Progenitor cell of endocrine pancreas (in vitro differentiated cells): ENCODE data around the gene CRK. TPM values are rescaled to one million over a fixed set of nuclear protein-coding genes. Genes with fewer than 3 reads are reported as not detected.

ENCODE experiments used
- DNase-seq: peaks from one replicate; pipeline ENCODE4 v3.0.0; 2021; ENCODE audit warnings: low spot score; ENCODE audit not compliant: unreplicated experiment
- H3K27ac Mint-ChIP-seq: 2 replicates; pipeline ENCODE4 v1.8.0; 2021; ENCODE audit warnings: mild to moderate bottlenecking, moderate library complexity, mixed read lengths
- H3K27me3 Mint-ChIP-seq: 2 replicates; pipeline ENCODE4 v1.8.0; 2021; ENCODE audit warnings: mixed read lengths
- H3K36me3 Mint-ChIP-seq: 2 replicates; pipeline ENCODE4 v1.8.0; 2022; ENCODE audit warnings: mixed read lengths; ENCODE audit not compliant: insufficient read depth
- H3K4me1 Mint-ChIP-seq: 2 replicates; pipeline ENCODE4 v1.8.0; 2021; ENCODE audit warnings: low read depth, mixed read lengths
- H3K4me3 Mint-ChIP-seq: 2 replicates; pipeline ENCODE4 v1.8.0; 2021; ENCODE audit warnings: low read depth, mild to moderate bottlenecking, moderate library complexity, mixed read lengths
- H3K9me3 Mint-ChIP-seq: 2 replicates; pipeline ENCODE4 v1.8.0; 2021; ENCODE audit warnings: low read depth, mixed read lengths
- CTCF ChIP-seq: fragments of 200-600 bp; sonication (generic); IDR thresholded peaks from one replicate; pipeline ENCODE4 v1.5.0; 2021; ENCODE audit warnings: antibody characterized with exemption, mild to moderate bottlenecking; ENCODE audit not compliant: unreplicated experiment
- total RNA-seq: library from RNA; stranded (reverse); gene quantifications from 2 replicates; pipeline ENCODE4 v1.2.1, GENCODE V29; 2021

Gene CRK
- total RNA-seq, 1 donor from 2014 or later: 41.6 TPM

DNA sequence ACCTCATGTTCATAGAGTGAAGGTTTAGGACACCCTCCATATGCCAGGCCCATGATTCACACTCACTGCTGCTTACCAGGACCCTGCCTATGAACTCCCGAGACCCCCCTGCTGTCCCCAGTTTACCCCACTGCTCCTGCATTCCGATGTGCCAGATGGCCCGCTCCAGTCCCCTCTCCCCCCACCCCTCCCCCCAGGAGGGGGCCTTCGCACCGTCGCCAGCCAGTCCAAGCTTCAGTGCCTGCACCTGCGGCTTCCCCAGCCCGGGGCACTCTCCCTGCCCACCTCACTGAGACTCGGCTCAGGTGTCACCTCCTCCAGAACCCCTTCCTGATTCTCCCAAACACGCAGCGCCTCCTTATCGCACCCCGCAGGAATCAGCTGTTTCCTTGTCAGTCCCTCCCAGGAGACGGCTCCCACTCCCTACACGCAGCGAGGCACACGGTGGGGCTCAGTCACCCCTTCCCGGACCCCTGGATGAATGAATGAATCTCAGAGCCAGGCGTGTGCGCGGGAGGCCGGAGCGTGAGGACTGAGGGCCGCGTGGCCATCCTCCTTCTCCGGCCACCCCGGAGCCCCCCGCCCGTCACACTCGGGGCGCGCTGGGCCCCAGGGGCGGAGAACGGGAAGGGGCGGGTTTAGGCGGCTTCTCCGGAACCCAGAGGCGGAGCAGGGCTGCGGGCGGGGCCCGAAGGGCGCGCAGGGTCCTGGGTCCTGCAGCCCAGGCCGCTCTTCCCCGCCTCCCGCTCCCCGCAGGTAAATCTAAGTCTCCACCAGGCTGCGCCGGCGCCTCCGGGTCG lies 34.8 kb upstream of the CRK start:
- DNase-seq: no peak
- Mint-ChIP-seq H3K9me3 (no peaks in the 10 kb centered on the region), H3K27ac (peak overlapping the region; percentile 90), H3K4me3 (peak overlapping the region; percentile 82), H3K4me1 (peaks cover 9% of the 10 kb centered on the region), H3K36me3 (no peaks in the 10 kb centered on the region), H3K27me3 (peaks cover 13% of the 10 kb centered on the region)
- no peak for TF ChIP-seq CTCF

DNA sequence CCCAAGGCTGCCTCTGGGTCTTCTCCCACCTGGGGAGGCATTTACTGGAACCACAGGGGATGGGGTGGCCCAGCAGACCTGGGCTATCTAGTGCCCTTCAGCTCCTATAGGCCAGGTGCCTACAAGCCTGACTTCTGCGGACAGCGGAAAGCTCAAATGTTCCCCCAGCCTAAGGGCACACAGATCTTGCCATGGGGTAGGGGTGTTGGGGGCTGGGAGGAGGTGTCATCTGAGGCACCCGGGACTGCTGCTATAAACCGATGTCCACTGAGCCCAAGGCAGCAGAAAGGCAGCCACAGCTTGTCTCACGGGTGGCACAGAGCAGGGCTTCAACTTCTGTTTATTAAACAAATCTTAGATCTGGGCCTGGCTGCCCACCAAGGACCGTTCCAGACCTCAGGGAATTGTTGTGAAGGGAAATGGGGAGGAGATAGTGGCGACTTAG lies 32.8 kb upstream of the CRK start:
- TF ChIP-seq CTCF: no peak
- no peak for DNase-seq
- no peaks in the 10 kb centered on the region for H3K36me3 Mint-ChIP-seq
- peak overlapping the region; percentile 93 for H3K27ac Mint-ChIP-seq
- H3K4me3 Mint-ChIP-seq: peak overlapping the region; percentile 72
- H3K4me1 Mint-ChIP-seq: peaks cover 16% of the 10 kb centered on the region
- H3K9me3 Mint-ChIP-seq: no peaks in the 10 kb centered on the region
- H3K27me3 Mint-ChIP-seq: peaks cover 11% of the 10 kb centered on the region

- no peak for TF ChIP-seq CTCF
These were observed 32.1 kb upstream of the CRK start for GRCh38 chr17:1487939-1488825.

DNA sequence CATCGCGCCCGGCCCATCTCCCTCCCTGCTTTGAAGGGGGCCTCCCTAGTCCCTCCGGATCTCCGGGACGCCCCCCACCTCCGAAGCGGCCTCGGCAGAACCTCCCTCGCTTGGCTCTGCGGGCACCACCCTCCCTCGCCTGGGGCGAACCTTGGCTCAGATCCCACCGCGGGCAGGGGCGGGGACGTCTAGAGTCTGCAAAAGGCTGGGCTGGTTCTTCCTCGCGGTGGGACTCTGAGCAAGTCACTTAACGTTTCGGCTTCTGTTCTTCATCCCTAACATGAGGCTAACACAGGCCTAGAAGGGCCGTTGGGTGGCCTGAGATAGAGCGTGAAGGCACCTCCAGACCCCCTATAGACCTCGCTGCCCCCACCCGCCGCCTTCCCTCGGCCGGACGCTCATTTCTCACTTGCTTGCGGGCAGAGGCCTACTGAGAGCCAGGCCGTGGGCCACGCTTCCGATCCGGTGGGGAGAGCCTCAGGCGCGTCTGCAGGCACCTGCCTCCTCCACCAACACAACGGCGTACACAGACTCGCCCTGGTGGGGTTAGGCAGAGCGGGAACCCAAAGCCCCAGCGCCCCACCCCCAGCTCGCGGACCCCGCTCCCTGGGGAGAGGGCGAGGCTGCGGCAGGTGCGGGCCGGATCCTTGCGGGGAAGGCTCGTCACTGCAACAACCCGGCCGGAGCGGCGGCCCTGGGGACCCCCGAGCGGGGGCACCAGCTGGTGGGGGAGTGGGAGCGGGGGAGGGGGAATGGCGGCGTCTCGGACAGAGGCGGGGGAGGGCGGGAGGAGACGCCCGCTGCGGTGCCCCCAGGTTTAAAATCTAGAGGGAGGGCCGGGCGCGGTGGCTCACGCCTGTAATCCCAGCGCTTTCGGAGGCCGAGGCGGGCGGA lies 31.0 kb upstream of the CRK start:
- peak; percentile 32 for DNase-seq
- Mint-ChIP-seq H3K27ac (peak overlapping the region; percentile 93), H3K27me3 (peaks cover 5% of the 10 kb centered on the region), H3K9me3 (no peaks in the 10 kb centered on the region), H3K36me3 (peaks cover 2% of the 10 kb centered on the region), H3K4me3 (peak overlapping the region; percentile 73), H3K4me1 (peaks cover 17% of the 10 kb centered on the region)
- no peak for TF ChIP-seq CTCF

More at GRCh38 chr17:1487939-1488825, 32.1 kb upstream of the CRK start:
- Mint-ChIP-seq H3K4me1 (peaks cover 17% of the 10 kb centered on the region), H3K36me3 (peaks cover 2% of the 10 kb centered on the region), H3K9me3 (no peaks in the 10 kb centered on the region), H3K27me3 (peaks cover 8% of the 10 kb centered on the region), H3K27ac (peak overlapping the region; percentile 93), H3K4me3 (peak overlapping the region; percentile 73)
- peak; percentile 84 for DNase-seq
